Inferior parietal cortex (tissue), 1 donor: ENCODE results near the gene SCEL.
"Not testable (repeated sequence)": the region's sequence is repeated elsewhere in the genome, so short reads cannot be mapped to it uniquely, and the experiment has no call there.

Experiments used
- DNase-seq: peaks from one replicate; pipeline ENCODE4 v3.0.0-alpha.2; 2016; ENCODE audit errors: extremely low spot score

SCEL gene

DNA sequence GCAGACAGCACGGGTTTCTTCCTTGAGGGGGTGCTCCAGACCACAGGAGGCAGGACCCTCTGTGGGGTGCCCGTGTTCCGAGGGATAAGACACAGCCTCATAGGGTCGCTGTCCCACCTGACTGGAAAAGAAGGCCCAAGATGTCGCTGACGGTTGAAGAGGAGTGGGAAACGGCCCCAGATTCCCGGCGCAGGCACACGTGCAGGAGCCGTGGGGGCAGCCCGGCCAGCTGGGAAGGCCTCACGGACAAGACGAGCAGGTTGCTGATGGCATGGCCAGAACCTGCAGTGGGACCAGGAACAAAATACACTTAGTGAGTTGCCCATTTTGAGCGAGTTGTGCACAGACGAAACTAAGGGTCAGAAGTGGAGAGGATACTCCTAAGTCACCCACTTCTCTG lies 126.8 kb downstream of the SCEL start:
- DNase-seq, result not testable (repeated sequence)

DNA sequence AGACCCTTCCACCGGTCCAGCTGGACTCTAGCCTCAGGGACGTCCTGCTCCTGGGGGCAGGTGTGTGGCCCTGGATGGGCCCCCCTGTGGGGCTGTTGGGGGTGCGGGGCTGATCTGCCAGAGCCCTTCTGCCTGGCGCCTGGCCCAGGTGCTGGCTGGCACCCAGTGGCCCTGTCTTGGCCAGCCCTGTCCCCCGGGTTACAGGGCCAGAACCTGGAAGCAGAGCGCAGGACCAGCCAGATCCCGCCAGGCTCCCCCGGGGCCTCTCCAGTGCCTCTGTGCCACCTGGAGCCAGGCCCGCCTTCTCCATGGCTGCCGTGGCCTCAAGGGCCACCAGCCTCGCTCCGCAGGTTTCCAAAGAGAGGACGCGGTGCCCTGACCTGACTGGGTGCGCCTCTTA lies 127.3 kb downstream of the SCEL start:
- not testable (repeated sequence) for DNase-seq

DNA sequence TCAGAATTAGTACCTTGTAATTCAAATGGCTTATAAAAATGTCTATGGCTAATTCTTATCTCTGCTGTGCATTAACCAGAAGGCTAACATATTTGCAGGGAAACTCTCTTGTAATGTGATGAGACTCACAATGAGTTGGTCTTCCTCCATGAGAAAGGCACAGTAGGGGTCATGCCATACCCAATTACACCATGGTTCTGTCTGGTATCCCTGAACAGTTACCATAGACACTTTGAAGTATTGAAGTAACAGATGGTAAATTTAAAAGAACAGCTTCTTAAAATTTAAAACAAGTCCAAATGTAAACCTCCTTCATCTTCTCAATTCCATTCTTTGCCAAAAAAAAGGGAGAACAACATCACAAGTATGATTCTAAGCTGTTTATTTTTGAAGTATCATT lies 139.3 kb downstream of the SCEL start:
- DNase-seq, result peak; percentile 10

DNA sequence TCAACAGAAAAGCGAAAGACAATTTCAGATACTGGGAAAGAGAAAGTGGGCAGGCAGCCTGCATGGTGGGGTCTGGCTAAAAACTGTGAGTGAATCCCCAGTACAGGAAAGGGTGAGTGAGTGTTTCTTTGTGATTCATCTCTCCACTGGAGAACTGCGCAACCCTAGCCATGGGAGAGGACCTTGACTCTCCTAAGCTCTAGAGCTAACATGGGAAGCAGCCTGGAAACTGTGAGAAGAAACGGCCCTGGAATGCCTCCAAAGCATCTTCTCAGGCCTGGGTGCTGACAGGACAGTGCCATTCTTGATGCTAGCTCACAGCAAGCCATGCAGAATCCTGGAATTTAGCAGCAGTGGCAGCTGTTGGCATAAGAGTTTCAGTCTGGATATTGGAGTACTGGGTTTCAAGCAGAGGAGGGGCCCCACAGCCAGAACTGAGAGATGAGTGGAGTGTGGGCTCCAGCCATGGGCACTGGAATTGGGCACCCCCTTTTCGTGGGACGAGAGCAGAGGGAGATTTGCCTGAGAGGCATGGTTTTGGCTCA lies 143.3 kb downstream of the SCEL start:
- DNase-seq, result no peak

DNA sequence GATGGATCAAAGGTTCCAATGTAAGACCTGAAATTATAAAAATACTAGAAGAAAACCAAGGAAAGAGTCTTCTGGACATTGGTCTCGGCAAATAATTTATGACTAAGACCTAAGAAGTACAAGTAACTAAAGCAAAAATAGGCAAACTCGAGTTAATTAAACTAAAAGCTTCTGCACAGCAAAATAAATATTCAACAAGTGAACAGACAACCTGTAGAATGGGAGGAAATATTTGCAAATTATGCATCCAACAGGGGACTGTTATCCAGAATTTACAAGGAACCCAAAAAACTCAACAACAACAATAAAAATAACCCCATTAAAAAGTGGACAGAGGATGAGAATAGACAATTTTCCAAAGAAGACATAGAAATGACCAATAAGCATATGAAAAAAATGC lies 152.3 kb downstream of the SCEL start:
- DNase-seq, result no peak

DNA sequence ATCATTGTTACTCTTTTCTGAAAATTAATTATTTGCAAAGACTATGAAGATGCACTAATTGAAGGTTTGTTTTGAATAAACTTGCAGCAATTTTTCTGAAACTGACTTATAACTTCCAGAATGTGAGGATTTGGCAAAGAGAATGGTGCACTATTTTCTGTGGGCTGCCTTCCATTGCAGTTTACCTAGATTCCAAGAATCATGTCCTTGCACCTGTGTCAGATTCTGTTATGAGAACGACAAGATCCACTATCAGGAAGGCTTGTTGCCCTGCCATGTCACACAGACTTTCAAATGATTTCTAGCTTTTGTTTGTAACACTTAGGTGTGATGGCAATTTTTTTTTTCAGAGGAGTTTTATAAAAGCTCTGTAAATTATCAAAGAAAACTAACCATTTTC lies 156.4 kb downstream of the SCEL start:
- DNase-seq, result no peak

DNA sequence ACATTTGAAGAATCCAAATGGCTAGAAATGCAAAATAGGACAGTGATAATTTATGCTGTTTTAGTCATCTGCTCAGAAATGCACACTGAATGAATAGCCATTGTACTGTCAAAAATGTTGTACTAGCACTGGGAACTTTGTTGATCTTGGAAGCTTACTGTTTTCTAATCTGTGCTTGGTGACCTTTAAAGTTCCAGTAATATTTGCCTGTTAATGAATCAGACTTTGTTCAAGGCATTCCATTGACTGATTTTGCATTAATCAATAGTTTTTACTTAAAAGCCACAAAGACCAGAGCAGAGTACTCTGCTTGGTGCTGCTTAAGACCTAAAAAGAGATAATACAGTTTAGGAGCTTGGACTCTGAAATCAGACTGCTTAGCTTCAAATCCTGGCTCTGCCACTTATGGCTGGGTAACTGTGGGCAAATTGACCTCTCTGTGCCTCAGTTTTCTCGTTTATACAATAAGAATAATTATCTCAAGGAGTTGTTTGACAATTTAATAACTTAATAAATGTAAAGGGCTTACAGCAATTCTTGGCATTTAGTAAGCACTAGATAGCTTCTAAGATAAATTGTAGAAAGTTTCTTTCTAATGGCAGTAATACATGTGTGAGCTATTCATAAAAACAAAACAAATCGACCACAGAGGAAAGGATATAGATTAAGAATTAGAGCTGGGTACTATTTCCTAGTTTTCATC lies 157.4 kb downstream of the SCEL start:
- DNase-seq, result peak; percentile 56

DNA sequence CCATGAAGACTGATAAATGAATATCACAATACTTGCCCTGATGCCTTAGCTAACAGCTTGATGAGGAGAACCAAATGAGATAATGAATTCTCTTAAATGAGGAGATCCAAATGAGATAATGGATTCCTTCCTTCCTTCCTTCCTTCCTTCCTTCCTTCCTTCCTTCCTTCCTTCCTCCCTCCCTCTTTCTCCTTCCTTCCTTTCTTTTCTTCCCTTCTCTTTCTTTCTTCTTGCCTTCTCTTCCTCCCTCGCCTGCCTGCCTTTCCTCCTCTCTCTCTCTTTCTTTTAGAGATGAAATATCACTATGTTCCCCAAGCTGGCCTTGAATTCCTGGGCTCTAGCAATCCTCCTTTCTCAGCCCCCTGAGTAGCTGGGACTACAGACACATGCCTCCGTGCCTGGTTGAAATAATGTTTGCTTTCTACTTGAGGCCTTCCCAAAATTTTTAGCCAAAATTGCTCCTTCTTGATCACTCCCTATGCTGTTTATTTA lies 158.0 kb downstream of the SCEL start:
- DNase-seq, result no peak
